ENCODE data around the gene CA10. TPM values are rescaled to one million over a fixed set of nuclear protein-coding genes. Genes with fewer than 3 reads are reported as not detected.

The CA10 gene
- total and polyA plus RNA-seq, 2 donors (not counting 3 experiments of a cell fraction or from before 2014, with no cell fraction given) = not detected

- no peak for TF ChIP-seq MYC (IDR thresholded peaks at IDR 0.05; ENCODE audit: low read depth, low read length)
- TF ChIP-seq JUN (IDR thresholded peaks at IDR 0.05; ENCODE audit: borderline replicate concordance, insufficient read depth, insufficient read length, low read depth) = no peak
- TF ChIP-seq, protein P1, sequence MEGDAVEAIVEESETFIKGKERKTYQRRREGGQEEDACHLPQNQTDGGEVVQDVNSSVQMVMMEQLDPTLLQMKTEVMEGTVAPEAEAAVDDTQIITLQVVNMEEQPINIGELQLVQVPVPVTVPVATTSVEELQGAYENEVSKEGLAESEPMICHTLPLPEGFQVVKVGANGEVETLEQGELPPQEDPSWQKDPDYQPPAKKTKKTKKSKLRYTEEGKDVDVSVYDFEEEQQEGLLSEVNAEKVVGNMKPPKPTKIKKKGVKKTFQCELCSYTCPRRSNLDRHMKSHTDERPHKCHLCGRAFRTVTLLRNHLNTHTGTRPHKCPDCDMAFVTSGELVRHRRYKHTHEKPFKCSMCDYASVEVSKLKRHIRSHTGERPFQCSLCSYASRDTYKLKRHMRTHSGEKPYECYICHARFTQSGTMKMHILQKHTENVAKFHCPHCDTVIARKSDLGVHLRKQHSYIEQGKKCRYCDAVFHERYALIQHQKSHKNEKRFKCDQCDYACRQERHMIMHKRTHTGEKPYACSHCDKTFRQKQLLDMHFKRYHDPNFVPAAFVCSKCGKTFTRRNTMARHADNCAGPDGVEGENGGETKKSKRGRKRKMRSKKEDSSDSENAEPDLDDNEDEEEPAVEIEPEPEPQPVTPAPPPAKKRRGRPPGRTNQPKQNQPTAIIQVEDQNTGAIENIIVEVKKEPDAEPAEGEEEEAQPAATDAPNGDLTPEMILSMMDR (IDR thresholded peaks at IDR 0.05; ENCODE audit: extremely low read depth in 1 of 2, insufficient read depth in 1 of 2, low read depth in 1 of 2, low read length in 2 of 2) = no peak
- TF ChIP-seq FOS (IDR thresholded peaks at IDR 0.05; ENCODE audit: borderline replicate concordance, insufficient read depth, low read length) = no peak
- TF ChIP-seq POLR2A (IDR thresholded peaks at IDR 0.05; ENCODE audit: low read depth, low read length) = no peak
- TF ChIP-seq, protein P2, sequence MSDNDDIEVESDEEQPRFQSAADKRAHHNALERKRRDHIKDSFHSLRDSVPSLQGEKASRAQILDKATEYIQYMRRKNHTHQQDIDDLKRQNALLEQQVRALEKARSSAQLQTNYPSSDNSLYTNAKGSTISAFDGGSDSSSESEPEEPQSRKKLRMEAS (IDR thresholded peaks at IDR 0.05; ENCODE audit: insufficient read depth, insufficient read length) = no peak
- TF ChIP-seq POLR2AphosphoS5 (IDR thresholded peaks at IDR 0.05; ENCODE audit: insufficient read depth, low read depth, low read length) = no peak
- TF ChIP-seq GATA2 (IDR thresholded peaks at IDR 0.05; ENCODE audit: insufficient read depth, insufficient read length, low read depth, low read length) = no peak
- TF ChIP-seq EZH2 (IDR thresholded peaks at IDR 0.05; ENCODE audit: borderline replicate concordance, low read depth, low read length, severe bottlenecking) = no peak
- no TSS peak for BruUV-seq (replicated peaks)
- FAIRE-seq (no peak), DNase-seq (ENCODE audit: low read depth, low spot score) (no peak)
- intact Hi-C loops (cut with micrococcal nuclease) (no loop called here), dilution Hi-C loops (cut with MboI; ENCODE audit: extremely low pct_ligation_motif_present, low sequenced_read_pairs) (no loop called here)
- CTCF ChIA-PET = no interaction called here
- H3K4me1 ChIP-seq (ENCODE audit: control insufficient read depth, extremely low read depth, insufficient read depth, low read length) = no peaks in the 10 kb centered on the region
- no peak overlapping the region for H3K4me2 ChIP-seq (ENCODE audit: insufficient read depth, low read length)
- H3K4me3 ChIP-seq (replicated peaks in 1 of 3; ENCODE audit: insufficient read depth in 1 of 3, low read depth in 1 of 3, low read length in 3 of 3) = no peak overlapping the region
- H3K27ac ChIP-seq (ENCODE audit: insufficient read depth, low read depth, low read length) = no peak overlapping the region
- POLR2A ChIA-PET = no interaction called here
- no peaks in the 10 kb centered on the region for H4K20me1 ChIP-seq (replicated peaks; ENCODE audit: control insufficient read depth, extremely low read depth, insufficient read depth, low read length)
- no peaks in the 10 kb centered on the region for H3K79me2 ChIP-seq (ENCODE audit: control insufficient read depth, insufficient read depth, low read length)
- H3K27me3 ChIP-seq (ENCODE audit: control insufficient read depth in 2 of 2, insufficient read depth in 2 of 2, low read length in 2 of 2) = no peaks in the 10 kb centered on the region
- H3K9ac ChIP-seq (replicated peaks; ENCODE audit: extremely low read depth, insufficient read depth, low read length) = no peak overlapping the region
- H3K36me3 ChIP-seq (ENCODE audit: control insufficient read depth in 2 of 2, extremely low read depth in 1 of 2, insufficient read depth in 2 of 2, low read length in 2 of 2) = no peaks in the 10 kb centered on the region
- H3K9me3 ChIP-seq (replicated peaks; ENCODE audit: control insufficient read depth, insufficient read depth, low read length) = peaks cover 9% of the 10 kb centered on the region
- H3K9me1 ChIP-seq (replicated peaks; ENCODE audit: control insufficient read depth, extremely low read depth, insufficient read depth, low read length) = no peaks in the 10 kb centered on the region
- H2AFZ ChIP-seq (ENCODE audit: low read depth, low read length) = no peak overlapping the region
Measured at GRCh38 chr17:51912939-51913338, 245.6 kb downstream of the CA10 start.
